ENCODE data around the gene PMPCA.

DNA sequence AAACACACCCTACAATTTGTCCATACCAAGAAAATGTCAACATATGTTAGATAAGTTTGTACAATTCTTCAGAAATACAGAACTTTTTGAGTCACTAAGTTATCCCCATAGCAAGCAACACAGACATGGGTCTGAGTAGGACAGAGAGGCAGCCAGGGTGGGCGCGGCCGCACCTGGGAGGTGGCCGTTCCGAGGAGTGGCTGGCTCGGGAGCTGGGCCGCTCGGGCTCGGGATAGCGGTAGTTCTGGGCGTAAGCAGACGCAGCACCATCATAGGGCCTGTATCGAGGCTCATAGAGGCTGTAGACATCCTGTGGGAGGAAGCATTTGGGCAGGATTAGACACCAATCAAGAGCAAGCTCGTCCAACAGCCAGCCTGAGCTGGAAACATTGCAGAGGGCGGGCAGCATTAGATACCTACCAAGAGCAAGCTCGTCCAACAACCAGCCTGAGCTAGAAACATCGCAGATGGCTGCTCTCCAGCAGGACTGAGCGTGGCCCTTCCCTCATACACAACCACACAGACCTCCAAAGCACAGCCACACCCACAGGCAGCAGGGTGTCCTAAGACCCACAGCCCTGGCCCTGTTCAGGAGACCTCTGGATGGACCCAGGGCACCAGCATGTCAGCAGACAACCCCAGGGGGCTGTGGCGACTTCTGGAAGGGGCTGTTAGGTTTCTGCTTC is 61.5 kb downstream of the PMPCA start:
- TF ChIP-seq, protein P1, sequence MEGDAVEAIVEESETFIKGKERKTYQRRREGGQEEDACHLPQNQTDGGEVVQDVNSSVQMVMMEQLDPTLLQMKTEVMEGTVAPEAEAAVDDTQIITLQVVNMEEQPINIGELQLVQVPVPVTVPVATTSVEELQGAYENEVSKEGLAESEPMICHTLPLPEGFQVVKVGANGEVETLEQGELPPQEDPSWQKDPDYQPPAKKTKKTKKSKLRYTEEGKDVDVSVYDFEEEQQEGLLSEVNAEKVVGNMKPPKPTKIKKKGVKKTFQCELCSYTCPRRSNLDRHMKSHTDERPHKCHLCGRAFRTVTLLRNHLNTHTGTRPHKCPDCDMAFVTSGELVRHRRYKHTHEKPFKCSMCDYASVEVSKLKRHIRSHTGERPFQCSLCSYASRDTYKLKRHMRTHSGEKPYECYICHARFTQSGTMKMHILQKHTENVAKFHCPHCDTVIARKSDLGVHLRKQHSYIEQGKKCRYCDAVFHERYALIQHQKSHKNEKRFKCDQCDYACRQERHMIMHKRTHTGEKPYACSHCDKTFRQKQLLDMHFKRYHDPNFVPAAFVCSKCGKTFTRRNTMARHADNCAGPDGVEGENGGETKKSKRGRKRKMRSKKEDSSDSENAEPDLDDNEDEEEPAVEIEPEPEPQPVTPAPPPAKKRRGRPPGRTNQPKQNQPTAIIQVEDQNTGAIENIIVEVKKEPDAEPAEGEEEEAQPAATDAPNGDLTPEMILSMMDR (conservative IDR thresholded peaks at IDR 0.05; ENCODE audit: low read length) = no peak
- TF ChIP-seq EZH2phosphoT487 (IDR thresholded peaks at IDR 0.05; ENCODE audit: borderline replicate concordance, low read depth, low read length) = no peak
